ENCODE data around the gene VAV2.

VAV2 gene

DNA sequence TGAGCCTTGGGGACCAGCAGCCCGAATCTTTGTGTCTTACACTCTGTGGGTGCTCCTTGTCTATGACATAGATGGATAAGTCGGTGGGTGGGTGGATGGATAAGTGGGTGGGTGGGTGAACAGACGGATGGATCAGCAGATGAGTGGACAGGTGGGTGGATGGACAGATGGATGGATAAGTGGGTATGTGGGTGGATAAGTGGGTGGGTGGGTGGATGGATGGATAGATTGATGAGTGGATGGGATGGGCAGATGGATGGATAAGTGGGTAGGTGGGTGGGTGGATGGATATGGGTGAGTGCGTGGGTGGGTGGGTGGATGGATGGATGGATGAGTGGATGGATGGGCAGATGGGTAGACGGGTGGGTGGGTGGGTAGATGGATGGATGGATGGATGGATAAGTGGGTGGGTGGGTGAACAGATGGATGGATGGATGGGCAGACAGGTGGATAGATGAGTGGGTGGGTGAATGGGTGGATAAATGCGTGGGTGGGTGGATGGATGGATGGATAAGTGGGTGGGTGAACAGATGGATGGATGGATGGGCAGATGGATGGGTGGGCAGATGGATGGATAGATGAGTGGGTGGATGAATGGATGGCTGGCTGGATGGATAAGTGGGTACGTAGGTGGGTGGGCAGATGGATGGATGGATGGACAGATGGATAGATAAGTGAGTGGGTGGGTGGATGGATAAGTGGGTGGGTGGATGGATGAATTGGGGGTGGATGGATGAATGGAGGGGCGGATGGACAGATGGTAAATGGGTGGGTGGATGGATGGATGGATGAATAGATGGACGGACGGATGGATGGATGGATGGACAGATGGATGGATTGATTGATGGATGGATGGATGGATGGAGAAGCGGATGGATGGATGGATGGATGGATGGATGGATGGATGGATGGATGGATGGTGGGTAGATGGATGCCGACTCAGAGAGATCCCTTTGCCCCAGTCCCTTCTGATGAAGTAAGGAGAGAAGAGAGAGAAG, 121.2 kb downstream of the VAV2 start:
- H3K9me3 ChIP-seq (replicated peaks in 1 of 11), result peaks cover 2 to 19% (median 9%) of the 10 kb centered on the region in 11 experiments
- H3K4me2 ChIP-seq, result peak overlapping the region in 9 of 11 experiments; percentile 17 to 57 (median 39); a peak in 10 of 22 replicates
- no peak overlapping the region for H3K4me3 ChIP-seq
- H3K36me3 ChIP-seq, result peaks cover 0 to 15% (median 1%) of the 10 kb centered on the region in 11 experiments; a peak in 10 of 22 replicates
- no peak overlapping the region for H3K9ac ChIP-seq
- no peak overlapping the region for H3K27ac ChIP-seq
- peaks cover 8 to 81% (median 50%) of the 10 kb centered on the region in 11 experiments; a peak in 20 of 22 replicates for H4K20me1 ChIP-seq
- H3K4me1 ChIP-seq, result peaks cover 13 to 50% (median 35%) of the 10 kb centered on the region in 10 experiments
- TF ChIP-seq Cebpa-rat (IDR thresholded peaks at IDR 0.05), result no peak
- H3K27me3 ChIP-seq, result no peaks in the 10 kb centered on the region

DNA sequence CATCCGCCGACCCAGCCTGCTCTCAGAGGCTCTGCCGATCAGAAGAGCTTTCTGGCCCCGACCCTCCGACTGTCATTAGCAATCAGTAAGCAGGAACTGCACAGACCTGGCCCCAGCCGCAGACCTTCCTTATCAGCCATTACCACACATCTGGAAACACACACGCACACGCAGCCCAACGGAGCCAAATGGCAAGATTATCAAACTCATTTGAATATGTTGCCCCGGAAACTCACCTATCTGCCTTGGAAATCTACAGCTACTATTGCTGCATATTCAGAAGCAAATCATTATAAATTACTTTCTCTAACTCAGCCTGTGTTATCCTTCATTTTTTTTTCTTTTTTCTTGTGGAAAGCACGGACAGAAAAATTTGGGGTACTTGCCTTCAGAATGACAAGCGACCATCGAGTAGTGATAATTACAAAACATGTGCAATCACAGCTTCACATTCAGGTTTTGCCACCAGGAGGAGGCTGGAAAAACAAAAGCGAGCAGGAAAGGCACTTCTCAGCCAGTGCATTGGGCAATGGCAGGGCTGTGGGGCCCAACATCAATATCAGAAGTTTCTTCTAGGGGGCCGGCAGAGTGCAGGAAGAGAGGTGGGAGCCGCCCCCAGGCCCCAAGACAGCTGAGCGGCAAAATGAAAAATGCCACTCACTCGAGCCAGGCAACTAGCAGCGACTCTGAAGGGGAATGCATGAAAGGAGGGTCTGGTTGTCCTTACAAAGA, 122.3 kb downstream of the VAV2 start:
- no peak for TF ChIP-seq Cebpa-rat (IDR thresholded peaks at IDR 0.05)
- Histone ChIP-seq H3K36me3 (peaks cover 0 to 24% (median 11%) of the 10 kb centered on the region in 11 experiments; a peak in 13 of 22 replicates), H3K27ac (no peak overlapping the region), H3K4me2 (peak overlapping the region in 10 of 11 experiments; percentile 17 to 60 (median 40); a peak in 16 of 22 replicates), H3K4me1 (peaks cover 13 to 42% (median 31%) of the 10 kb centered on the region in 10 experiments), H3K9me3 (replicated peaks in 1 of 11) (peaks cover 13 to 29% (median 20%) of the 10 kb centered on the region in 11 experiments), H4K20me1 (peaks cover 6 to 71% (median 39%) of the 10 kb centered on the region in 11 experiments; a peak in 20 of 22 replicates), H3K4me3 (no peak overlapping the region), H3K9ac (no peak overlapping the region; a peak in 1 of 22 replicates), H3K27me3 (no peaks in the 10 kb centered on the region)

DNA sequence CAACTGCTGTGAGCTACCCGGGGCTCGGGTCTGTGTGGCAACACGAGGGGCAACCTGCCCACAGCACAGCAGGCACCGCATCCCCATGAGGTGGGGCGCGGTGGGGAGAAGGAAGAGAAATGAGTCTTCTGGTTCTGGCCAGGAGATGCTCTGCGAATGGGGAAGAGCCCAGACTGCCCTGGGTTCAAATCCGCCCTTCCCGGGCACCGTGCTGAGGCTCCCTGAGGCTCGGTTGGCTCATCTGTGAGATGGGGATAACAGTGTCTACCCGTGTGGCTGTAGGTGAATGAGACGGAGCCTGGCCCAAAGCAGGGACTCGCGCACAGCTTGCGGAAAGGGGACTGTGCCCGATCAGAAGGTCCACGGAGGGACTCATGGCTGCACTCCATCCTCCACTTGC, 123.9 kb downstream of the VAV2 start:
- H4K20me1 ChIP-seq, result peaks cover 1 to 67% (median 39%) of the 10 kb centered on the region in 11 experiments; a peak in 20 of 22 replicates
- H3K9me3 ChIP-seq (replicated peaks in 1 of 11), result peaks cover 15 to 30% (median 20%) of the 10 kb centered on the region in 11 experiments
- peaks cover 17 to 42% (median 32%) of the 10 kb centered on the region in 10 experiments for H3K4me1 ChIP-seq
- H3K4me3 ChIP-seq, result no peak overlapping the region
- no peak overlapping the region for H3K9ac ChIP-seq
- H3K4me2 ChIP-seq, result no peak overlapping the region
- TF ChIP-seq Cebpa-rat (IDR thresholded peaks at IDR 0.05), result no peak
- H3K27me3 ChIP-seq, result no peaks in the 10 kb centered on the region
- peaks cover 0 to 28% (median 13%) of the 10 kb centered on the region in 11 experiments; a peak in 13 of 22 replicates for H3K36me3 ChIP-seq
- no peak overlapping the region for H3K27ac ChIP-seq

DNA sequence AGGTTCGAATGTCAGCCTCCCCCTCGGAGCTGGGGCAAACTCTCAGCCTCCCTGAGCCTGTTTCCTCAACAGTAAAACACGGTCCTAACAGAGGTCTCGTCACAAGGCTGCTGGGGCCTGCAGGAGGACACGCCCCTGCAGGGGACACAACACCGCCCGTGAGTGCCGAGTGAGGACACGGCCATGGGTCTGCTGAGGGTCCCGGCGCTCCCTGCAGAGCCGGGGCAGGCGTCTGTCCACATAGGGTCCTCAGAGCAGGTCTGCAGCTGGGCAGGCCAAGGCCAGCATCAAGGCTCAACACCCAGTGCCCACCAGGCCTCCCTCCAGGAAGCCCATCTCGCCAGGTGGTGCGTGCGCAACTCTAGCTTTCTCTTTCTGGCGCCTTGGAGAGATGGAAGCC, 125.2 kb downstream of the VAV2 start:
- Histone ChIP-seq H3K4me1 (peaks cover 25 to 44% (median 39%) of the 10 kb centered on the region in 10 experiments), H3K27ac (no peak overlapping the region), H3K4me3 (no peak overlapping the region), H3K36me3 (peaks cover 0 to 28% (median 13%) of the 10 kb centered on the region in 11 experiments; a peak in 13 of 22 replicates), H3K9ac (no peak overlapping the region), H3K9me3 (replicated peaks in 1 of 11) (peaks cover 15 to 30% (median 20%) of the 10 kb centered on the region in 11 experiments), H3K27me3 (no peaks in the 10 kb centered on the region), H4K20me1 (peaks cover 0 to 67% (median 37%) of the 10 kb centered on the region in 11 experiments; a peak in 18 of 22 replicates), H3K4me2 (no peak overlapping the region)
- no peak for TF ChIP-seq Cebpa-rat (IDR thresholded peaks at IDR 0.05)

DNA sequence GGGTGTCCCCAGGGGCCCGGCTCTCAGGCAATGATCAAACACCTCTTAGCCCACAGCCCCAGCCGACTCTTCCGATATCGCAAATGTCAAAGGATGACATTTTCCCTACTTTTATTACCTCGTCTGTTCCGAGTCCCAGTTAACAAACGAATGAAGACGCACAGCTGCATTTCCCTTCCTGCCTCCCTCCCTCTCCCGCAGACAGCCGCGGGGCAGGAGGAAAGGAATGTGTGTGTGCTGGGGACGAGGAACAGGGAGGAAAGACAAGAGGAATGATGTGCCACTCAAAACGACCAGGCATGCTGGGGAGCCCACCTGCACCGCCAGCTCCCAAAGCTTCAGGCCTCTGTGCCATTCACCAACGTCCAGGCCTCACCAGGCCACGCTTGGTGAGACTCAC, 128.1 kb downstream of the VAV2 start:
- Histone ChIP-seq H3K4me2 (peak overlapping the region; percentile 77 to 96 (median 90)), H4K20me1 (peaks cover 0 to 68% (median 30%) of the 10 kb centered on the region in 11 experiments; a peak in 17 of 22 replicates), H3K36me3 (peaks cover 0 to 32% (median 15%) of the 10 kb centered on the region in 11 experiments; a peak in 17 of 22 replicates), H3K4me1 (peaks cover 29 to 38% (median 33%) of the 10 kb centered on the region in 10 experiments), H3K4me3 (no peak overlapping the region), H3K9me3 (replicated peaks in 1 of 11) (peaks cover 15 to 30% (median 20%) of the 10 kb centered on the region in 11 experiments), H3K9ac (peak overlapping the region in 7 of 11 experiments; percentile 54 to 82 (median 64); a peak in 10 of 22 replicates), H3K27me3 (no peaks in the 10 kb centered on the region), H3K27ac (peak overlapping the region in 7 of 11 experiments; percentile 65 to 90 (median 76); a peak in 9 of 22 replicates)
- TF ChIP-seq Cebpa-rat (IDR thresholded peaks at IDR 0.05), result no peak

DNA sequence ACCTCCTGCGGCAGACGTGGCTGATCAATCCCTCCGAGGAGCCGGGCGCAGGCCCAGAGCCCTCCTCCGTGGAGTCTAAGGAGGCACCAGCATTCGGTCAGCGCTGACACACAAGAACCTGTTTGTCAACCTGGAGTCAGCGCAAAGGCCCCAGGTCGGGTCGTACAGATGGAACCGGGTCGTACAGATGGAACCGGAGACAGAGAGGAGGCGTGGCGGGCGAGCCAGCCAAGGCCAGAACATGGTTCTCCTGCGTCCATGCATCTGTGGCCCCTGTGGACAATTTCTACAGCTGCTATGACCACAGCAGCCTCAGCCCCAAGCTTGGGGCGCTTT, 128.9 kb downstream of the VAV2 start:
- H3K4me2 ChIP-seq, result peak overlapping the region; percentile 77 to 96 (median 90)
- H3K4me1 ChIP-seq, result peaks cover 30 to 41% (median 36%) of the 10 kb centered on the region in 10 experiments
- TF ChIP-seq Cebpa-rat (IDR thresholded peaks at IDR 0.05), result no peak
- H4K20me1 ChIP-seq, result peaks cover 0 to 69% (median 27%) of the 10 kb centered on the region in 11 experiments; a peak in 17 of 22 replicates
- H3K27me3 ChIP-seq, result no peaks in the 10 kb centered on the region
- H3K36me3 ChIP-seq, result peaks cover 0 to 28% (median 15%) of the 10 kb centered on the region in 11 experiments; a peak in 17 of 22 replicates
- H3K9me3 ChIP-seq (replicated peaks in 1 of 11), result peaks cover 15 to 30% (median 20%) of the 10 kb centered on the region in 11 experiments
- H3K27ac ChIP-seq, result peak overlapping the region in 10 of 11 experiments; percentile 49 to 90 (median 72); a peak in 20 of 22 replicates
- peak overlapping the region; percentile 34 to 82 (median 64); a peak in 21 of 22 replicates for H3K9ac ChIP-seq
- H3K4me3 ChIP-seq, result peak overlapping the region in 6 of 10 experiments; percentile 21 to 44 (median 36); a peak in 12 of 20 replicates

DNA sequence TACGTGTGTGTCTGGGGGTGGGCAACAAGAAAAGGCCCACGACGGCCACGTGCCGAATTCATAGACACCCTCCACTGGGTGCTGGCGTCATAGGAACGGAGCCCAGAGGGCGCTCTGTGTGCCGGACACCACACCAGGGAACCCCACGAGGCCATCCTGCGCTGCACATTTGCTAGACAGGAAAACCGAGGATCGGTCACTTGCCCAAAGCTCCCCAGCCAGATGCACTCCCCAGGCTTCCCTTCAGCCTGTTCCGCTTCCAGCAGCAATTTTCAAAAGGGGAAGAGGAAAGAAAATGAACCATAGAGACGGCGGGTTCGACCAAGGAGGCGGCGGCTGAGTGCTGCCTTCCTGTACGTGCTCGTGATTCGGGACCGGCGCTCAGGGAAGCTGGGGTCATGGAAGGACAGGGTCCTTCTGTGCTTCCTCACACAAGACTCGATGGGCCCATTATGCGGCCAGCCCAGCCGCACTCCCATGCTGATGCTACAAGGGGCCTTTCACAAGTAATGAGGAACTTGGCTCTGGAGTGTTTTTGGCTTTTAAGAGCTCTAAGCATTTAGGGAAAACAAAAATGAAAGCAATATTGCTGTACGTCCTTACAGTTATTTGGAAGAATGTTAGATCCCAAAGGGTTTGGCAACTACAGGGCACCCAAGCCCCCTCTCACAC, 129.4 kb downstream of the VAV2 start:
- Histone ChIP-seq H4K20me1 (peaks cover 0 to 69% (median 29%) of the 10 kb centered on the region in 11 experiments; a peak in 17 of 22 replicates), H3K27ac (peak overlapping the region in 10 of 11 experiments; percentile 49 to 90 (median 72); a peak in 20 of 22 replicates), H3K4me3 (peak overlapping the region in 6 of 10 experiments; percentile 21 to 44 (median 36); a peak in 13 of 20 replicates), H3K36me3 (peaks cover 0 to 28% (median 15%) of the 10 kb centered on the region in 11 experiments; a peak in 16 of 22 replicates), H3K4me2 (peak overlapping the region; percentile 77 to 96 (median 90)), H3K9me3 (replicated peaks in 1 of 11) (peaks cover 15 to 29% (median 20%) of the 10 kb centered on the region in 11 experiments), H3K9ac (peak overlapping the region; percentile 34 to 82 (median 64)), H3K4me1 (peaks cover 32 to 46% (median 41%) of the 10 kb centered on the region in 10 experiments), H3K27me3 (no peaks in the 10 kb centered on the region)
- TF ChIP-seq Cebpa-rat (IDR thresholded peaks at IDR 0.05), result no peak
